HEK293T (cell line): ENCODE results near the gene MED7.
"Not testable (repeated sequence)": the region's sequence is repeated elsewhere in the genome, so short reads cannot be mapped to it uniquely, and the experiment has no call there.

Source experiments
- CTCF ChIA-PET: fragments of 350-600 bp; formaldehyde crosslinking; extraction: SDS; loops from one replicate; lab custom pipeline; 2021; ENCODE audit warnings: antibody characterized with exemption, inconsistent platforms; lab: Yijun Ruan, JAX
- POLR2A ChIA-PET: fragments of 350-600 bp; formaldehyde crosslinking; extraction: SDS; loops from one replicate; lab custom pipeline; 2020; ENCODE audit warnings: antibody characterized with exemption, inconsistent platforms; lab: Yijun Ruan, JAX
- DNase-seq: peaks from one replicate; pipeline ENCODE4 v3.0.0; 2012; ENCODE audit warnings: mixed read lengths; ENCODE audit errors: extremely low spot score
- ARNT ChIP-seq: fragments of 450-650 bp; IDR thresholded peaks from 2 replicates; pipeline ENCODE4 v1.6.1; 2017; ENCODE audit warnings: mild to moderate bottlenecking
- BHLHE40 ChIP-seq: fragments of 450-650 bp; IDR thresholded peaks from 2 replicates; pipeline ENCODE4 v1.6.1; 2016; ENCODE audit warnings: mild to moderate bottlenecking, moderate library complexity, borderline replicate concordance
- CTBP1 ChIP-seq: fragments of 450-650 bp; IDR thresholded peaks from 2 replicates; pipeline ENCODE4 v1.6.1; 2016; ENCODE audit warnings: borderline replicate concordance
- ELF4 ChIP-seq: fragments of 450-650 bp; IDR thresholded peaks from 2 replicates; pipeline ENCODE4 v1.6.1; 2017; ENCODE audit warnings: antibody characterized with exemption
- FOXA1 ChIP-seq: fragments of 450-650 bp; IDR thresholded peaks from 2 replicates; pipeline ENCODE4 v1.6.1; 2016; ENCODE audit warnings: mild to moderate bottlenecking
- FOXK2 ChIP-seq: fragments of 450-650 bp; IDR thresholded peaks from 2 replicates; pipeline ENCODE4 v1.6.1; 2016; ENCODE audit warnings: mild to moderate bottlenecking
- FOXM1 ChIP-seq: fragments of 450-650 bp; IDR thresholded peaks from 2 replicates; pipeline ENCODE4 v1.6.1; 2017; ENCODE audit warnings: mild to moderate bottlenecking, borderline replicate concordance
- HDGF ChIP-seq: fragments of 450-650 bp; IDR thresholded peaks from 2 replicates; pipeline ENCODE4 v1.6.1; 2017; ENCODE audit warnings: antibody characterized with exemption, borderline replicate concordance
- L3MBTL2 ChIP-seq: fragments of 450-650 bp; conservative IDR thresholded peaks from 2 replicates; pipeline ENCODE4 v1.6.1; 2016; ENCODE audit warnings: mild to moderate bottlenecking
- LEF1 ChIP-seq: fragments of 450-650 bp; IDR thresholded peaks from 2 replicates; pipeline ENCODE4 v1.6.1; 2017; ENCODE audit warnings: mild to moderate bottlenecking, borderline replicate concordance
- NFRKB ChIP-seq: fragments of 450-650 bp; IDR thresholded peaks from 2 replicates; pipeline ENCODE4 v1.6.1; 2016; ENCODE audit warnings: mild to moderate bottlenecking, moderate library complexity
- SP1 ChIP-seq: fragments of 450-650 bp; IDR thresholded peaks from 2 replicates; pipeline ENCODE4 v1.6.1; 2017
- SUZ12 ChIP-seq: fragments of 450-650 bp; IDR thresholded peaks from 2 replicates; pipeline ENCODE4 v1.6.1; 2016; ENCODE audit warnings: mild to moderate bottlenecking
- TARDBP ChIP-seq: fragments of 450-650 bp; IDR thresholded peaks from 2 replicates; pipeline ENCODE4 v1.6.1; 2016
- ZNF384 ChIP-seq: fragments of 450-650 bp; IDR thresholded peaks from 2 replicates; pipeline ENCODE4 v1.6.1; 2016
- TF ChIP-seq, protein P1 (sequence below): fragments of 450-650 bp; IDR thresholded peaks from 2 replicates; pipeline ENCODE4 v1.6.1; 2016

Gene MED7

DNA sequence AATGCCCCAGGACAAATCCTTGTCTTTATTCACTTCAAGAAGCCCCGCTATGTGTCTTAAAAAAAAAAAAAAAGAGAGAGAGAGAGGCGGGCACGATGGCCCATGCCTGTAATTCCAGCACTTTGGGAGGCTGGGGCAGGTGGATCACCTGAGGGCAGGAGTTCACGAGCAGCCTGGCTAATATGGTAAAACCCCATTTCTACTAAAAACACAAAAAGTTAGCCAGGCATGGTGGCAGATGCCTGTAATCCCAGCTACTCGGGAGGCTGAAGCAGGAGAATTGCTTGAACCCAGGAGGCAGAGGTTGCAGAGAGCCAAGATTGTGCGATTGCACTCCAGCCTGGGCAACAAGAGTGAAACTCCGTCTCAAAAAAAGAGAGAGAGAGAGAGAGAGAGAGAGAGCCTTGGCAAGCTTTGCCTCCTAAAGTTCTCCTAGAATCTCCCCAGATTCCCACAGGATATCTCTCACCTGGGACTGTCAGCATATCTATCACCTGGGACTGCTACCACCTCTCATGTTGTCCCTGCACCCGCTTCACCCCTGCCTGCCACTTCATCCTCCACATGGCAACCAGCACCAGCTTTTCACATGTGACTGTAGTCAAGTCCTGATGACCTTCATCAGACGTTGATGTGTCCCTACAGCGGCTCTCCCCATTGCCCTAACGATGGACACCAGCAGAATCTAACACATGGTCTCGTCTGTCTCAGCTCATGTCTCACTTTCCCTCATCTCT, 43.8 kb upstream of the MED7 start:
- ChIA-PET POLR2A (no interaction called here), CTCF (interaction anchor here (0.6 kb wide), 1 partner anchor 30 kb away, joined by 3 read pairs; no protein-coding TSS in a partner anchor)
- TF ChIP-seq, protein P1, sequence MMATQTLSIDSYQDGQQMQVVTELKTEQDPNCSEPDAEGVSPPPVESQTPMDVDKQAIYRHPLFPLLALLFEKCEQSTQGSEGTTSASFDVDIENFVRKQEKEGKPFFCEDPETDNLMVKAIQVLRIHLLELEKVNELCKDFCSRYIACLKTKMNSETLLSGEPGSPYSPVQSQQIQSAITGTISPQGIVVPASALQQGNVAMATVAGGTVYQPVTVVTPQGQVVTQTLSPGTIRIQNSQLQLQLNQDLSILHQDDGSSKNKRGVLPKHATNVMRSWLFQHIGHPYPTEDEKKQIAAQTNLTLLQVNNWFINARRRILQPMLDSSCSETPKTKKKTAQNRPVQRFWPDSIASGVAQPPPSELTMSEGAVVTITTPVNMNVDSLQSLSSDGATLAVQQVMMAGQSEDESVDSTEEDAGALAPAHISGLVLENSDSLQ = no peak
- TF ChIP-seq FOXK2 (no peak), L3MBTL2 (no peak), LEF1 (no peak), ARNT (no peak), SUZ12 (no peak), FOXA1 (no peak), ZNF384 (no peak), NFRKB (no peak), BHLHE40 (no peak), SP1 (no peak), CTBP1 (no peak), FOXM1 (no peak), HDGF (no peak), TARDBP (no peak), ELF4 (no peak)
- DNase-seq = no peak

- CTCF ChIA-PET, DNase-seq, POLR2A ChIA-PET: not testable (repeated sequence)
Measured at GRCh38 chr5:157185122-157185521, 42.5 kb upstream of the MED7 start.

DNA sequence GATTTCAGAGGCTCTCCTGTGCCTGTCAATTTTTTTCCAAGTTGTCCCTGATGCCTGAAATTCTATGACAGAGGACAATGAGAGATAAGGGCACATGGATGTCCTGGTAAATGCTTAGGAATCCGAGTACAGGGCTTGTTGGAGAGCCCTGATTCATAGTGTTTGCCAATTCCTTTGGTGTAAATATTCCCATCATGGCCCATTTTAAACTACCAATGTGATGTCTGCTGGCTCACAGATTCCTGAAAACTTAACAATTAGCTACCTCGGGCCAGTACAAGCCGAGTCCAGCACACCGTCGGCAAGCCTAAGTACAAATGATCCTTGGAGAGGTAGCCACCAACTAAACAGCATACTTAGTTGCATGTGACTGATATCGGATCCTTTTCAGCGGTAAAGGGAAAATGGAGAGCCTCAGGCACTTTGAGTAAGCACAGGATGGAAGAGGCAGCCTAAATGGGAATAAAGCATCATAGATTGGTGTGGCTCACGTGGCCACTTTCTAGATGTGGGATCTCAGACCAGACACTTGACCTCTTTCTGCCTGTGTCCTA, 41.5 kb upstream of the MED7 start:
- TF ChIP-seq SP1 (no peak), CTBP1 (no peak), NFRKB (no peak)
- TF ChIP-seq, protein P1 = no peak
- DNase-seq = no peak
- ChIA-PET POLR2A (no interaction called here), CTCF (no interaction called here)

DNA sequence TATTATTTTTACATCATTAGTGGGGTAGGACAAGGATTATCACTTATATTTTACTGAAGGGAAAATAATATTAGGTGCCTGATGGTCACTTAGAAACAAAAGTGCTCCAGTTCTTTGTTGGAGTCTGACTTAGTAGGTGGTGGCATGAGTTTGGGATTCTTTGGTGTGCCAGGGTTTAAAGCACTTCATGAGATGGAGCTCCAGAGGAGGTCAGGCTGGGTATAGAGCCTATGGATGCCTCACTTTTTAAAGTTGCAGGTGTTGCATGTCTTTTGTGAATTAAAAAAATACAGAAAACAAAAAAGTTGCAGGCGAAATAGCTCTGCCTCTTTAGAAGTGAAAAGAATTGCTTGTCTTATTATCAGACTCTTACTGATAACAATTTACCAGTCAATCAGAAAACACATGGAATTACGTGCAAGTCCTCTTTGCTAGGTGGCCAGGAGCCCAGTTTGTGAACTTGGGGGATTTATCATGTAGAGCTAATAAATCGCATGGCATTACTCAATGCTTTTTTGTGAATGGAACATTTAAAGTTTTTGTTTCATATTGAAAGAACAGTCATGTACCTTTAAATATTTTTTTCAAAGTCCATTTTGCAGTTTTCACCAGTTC, 39.6 kb upstream of the MED7 start:
- TF ChIP-seq HDGF = no peak
- no peak for TF ChIP-seq ZNF384
- TF ChIP-seq SP1 = no peak
- TF ChIP-seq L3MBTL2 = no peak
- TF ChIP-seq FOXK2 = no peak
- no peak for TF ChIP-seq ARNT
- no peak for TF ChIP-seq SUZ12
- TF ChIP-seq, protein P1 = no peak
- TF ChIP-seq ELF4 = no peak
- TF ChIP-seq FOXA1 = no peak
- ChIA-PET POLR2A (no interaction called here), CTCF (no interaction called here)
- DNase-seq = no peak

DNA sequence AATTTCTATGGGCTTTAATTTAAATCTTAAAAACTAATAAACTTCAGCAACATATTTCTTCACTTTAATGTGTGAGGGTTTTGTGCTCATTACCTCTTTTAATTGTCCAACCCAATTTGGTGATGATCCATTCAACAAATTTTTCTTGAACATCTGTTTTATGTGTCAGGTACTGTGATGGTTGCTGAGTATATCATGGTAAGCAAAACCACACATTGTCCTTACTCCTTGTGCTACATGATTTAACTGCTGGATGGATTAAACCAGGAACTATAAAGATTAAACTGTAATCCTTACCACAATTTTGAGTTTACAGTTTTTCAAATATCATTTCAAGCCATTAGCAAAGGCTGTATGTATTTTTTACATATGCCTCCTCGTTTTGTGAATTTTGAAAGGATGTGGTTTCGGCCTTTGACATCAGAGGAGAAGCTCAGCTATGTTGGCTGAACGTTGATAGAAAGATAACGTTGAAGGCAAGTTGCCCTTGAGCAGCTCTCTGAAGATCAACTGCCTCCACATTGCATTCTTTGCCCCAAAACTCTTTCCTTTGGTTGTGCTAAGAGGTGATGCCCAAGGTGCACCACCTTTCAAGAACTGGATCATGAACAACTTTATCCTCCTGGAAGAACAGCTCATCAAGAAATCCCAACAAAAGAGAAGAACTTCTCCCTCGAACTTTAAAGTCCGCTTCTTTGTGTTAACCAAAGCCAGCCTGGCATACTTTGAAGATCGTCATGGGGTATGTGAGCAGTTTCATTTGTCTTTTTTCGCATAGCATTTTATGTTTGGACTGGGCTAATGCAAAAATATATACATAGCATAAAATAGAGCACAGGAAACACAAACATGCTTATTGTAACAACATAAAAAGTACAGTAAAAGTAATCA, 38.0 kb upstream of the MED7 start, which contains the start of gene ITK:
TSS of gene ITK (plus strand) at position 467 of the 891 bp plus-strand sequence. CDS start at position 605, 138 bp downstream.
- POLR2A ChIA-PET = no interaction called here
- TF ChIP-seq FOXK2 (no peak), NFRKB (no peak), CTBP1 (no peak), BHLHE40 (no peak), ZNF384 (no peak), HDGF (no peak), SP1 (no peak), FOXM1 (no peak), FOXA1 (no peak), LEF1 (no peak), TARDBP (no peak), ARNT (no peak), SUZ12 (no peak)
- TF ChIP-seq, protein P1 = no peak
- CTCF ChIA-PET = no interaction called here
- DNase-seq = no peak
